Measurements from ENCODE around the gene TDRD1.

The TDRD1 gene

DNA sequence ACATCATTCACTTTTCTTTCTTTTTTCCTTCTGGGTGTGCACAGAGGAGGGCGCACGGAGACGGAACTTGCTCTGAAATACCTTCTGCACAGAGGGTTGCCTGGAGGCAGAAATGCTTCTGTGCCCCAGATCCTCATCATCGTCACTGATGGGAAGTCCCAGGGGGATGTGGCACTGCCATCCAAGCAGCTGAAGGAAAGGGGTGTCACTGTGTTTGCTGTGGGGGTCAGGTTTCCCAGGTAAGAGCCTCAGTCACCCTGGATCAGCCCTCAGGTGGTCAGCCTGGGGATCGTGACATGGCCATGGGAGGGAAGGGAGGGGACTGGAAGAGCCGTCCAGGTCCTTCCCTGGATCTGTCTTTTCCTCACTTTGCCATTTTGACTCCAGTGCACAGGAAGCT is 93.5 kb downstream of the TDRD1 start:
- ATAC-seq = no peak
- TF ChIP-seq, protein P1, sequence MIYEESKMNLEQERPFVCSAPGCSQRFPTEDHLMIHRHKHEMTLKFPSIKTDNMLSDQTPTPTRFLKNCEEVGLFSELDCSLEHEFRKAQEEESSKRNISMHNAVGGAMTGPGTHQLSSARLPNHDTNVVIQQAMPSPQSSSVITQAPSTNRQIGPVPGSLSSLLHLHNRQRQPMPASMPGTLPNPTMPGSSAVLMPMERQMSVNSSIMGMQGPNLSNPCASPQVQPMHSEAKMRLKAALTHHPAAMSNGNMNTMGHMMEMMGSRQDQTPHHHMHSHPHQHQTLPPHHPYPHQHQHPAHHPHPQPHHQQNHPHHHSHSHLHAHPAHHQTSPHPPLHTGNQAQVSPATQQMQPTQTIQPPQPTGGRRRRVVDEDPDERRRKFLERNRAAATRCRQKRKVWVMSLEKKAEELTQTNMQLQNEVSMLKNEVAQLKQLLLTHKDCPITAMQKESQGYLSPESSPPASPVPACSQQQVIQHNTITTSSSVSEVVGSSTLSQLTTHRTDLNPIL (CRISPR knock-in tag; IDR thresholded peaks at IDR 0.05; ENCODE audit: low read depth) = no peak
- TF ChIP-seq ZC3H10 (CRISPR knock-in tag; IDR thresholded peaks at IDR 0.05) (no peak), ESRRG (CRISPR knock-in tag; IDR thresholded peaks at IDR 0.05) (no peak), OSR1 (CRISPR knock-in tag; IDR thresholded peaks at IDR 0.05) (no peak), CSDC2 (CRISPR knock-in tag; IDR thresholded peaks at IDR 0.05) (no peak), GLIS3 (CRISPR knock-in tag; IDR thresholded peaks at IDR 0.05) (no peak), SNAI2 (CRISPR knock-in tag; IDR thresholded peaks at IDR 0.05) (no peak), TOX (CRISPR knock-in tag; IDR thresholded peaks at IDR 0.05; ENCODE audit: borderline replicate concordance) (no peak), ZNF565 (CRISPR knock-in tag; conservative IDR thresholded peaks at IDR 0.05; ENCODE audit: low read depth) (no peak), ZFP3 (CRISPR knock-in tag; IDR thresholded peaks at IDR 0.05) (no peak), PPARA (CRISPR knock-in tag; IDR thresholded peaks at IDR 0.05; ENCODE audit: borderline replicate concordance) (no peak), ZNF8 (CRISPR knock-in tag; IDR thresholded peaks at IDR 0.05) (no peak), ZFP30 (CRISPR knock-in tag; IDR thresholded peaks at IDR 0.05) (no peak), RARB (CRISPR knock-in tag; IDR thresholded peaks at IDR 0.05) (no peak)
- TF ChIP-seq, protein P2, sequence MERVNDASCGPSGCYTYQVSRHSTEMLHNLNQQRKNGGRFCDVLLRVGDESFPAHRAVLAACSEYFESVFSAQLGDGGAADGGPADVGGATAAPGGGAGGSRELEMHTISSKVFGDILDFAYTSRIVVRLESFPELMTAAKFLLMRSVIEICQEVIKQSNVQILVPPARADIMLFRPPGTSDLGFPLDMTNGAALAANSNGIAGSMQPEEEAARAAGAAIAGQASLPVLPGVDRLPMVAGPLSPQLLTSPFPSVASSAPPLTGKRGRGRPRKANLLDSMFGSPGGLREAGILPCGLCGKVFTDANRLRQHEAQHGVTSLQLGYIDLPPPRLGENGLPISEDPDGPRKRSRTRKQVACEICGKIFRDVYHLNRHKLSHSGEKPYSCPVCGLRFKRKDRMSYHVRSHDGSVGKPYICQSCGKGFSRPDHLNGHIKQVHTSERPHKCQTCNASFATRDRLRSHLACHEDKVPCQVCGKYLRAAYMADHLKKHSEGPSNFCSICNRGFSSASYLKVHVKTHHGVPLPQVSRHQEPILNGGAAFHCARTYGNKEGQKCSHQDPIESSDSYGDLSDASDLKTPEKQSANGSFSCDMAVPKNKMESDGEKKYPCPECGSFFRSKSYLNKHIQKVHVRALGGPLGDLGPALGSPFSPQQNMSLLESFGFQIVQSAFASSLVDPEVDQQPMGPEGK (CRISPR knock-in tag; IDR thresholded peaks at IDR 0.05; ENCODE audit: borderline replicate concordance) = no peak
- TF ChIP-seq, protein P3, sequence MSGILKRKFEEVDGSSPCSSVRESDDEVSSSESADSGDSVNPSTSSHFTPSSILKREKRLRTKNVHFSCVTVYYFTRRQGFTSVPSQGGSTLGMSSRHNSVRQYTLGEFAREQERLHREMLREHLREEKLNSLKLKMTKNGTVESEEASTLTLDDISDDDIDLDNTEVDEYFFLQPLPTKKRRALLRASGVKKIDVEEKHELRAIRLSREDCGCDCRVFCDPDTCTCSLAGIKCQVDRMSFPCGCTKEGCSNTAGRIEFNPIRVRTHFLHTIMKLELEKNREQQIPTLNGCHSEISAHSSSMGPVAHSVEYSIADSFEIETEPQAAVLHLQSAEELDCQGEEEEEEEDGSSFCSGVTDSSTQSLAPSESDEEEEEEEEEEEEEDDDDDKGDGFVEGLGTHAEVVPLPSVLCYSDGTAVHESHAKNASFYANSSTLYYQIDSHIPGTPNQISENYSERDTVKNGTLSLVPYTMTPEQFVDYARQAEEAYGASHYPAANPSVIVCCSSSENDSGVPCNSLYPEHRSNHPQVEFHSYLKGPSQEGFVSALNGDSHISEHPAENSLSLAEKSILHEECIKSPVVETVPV (CRISPR knock-in tag; IDR thresholded peaks at IDR 0.05) = no peak

DNA sequence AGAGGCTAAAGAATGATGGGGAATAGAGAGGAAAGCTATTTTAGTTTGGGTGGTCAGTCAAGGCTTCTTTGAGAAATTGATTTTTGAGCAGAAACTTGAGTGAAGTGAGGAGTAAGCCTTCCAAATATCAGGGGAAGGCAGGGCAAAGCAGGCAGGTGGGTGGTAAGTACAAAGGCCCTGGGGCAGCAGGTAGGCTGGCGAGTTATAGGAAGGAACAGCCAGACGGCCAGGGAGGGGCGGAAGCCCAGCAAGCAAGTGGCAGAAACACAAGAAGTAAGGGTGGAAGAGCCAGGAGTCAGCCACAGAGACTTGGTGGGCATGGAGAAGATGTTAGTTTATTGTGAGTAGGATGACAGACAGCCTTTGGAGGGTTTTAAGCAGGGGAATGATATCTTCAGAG is 94.8 kb downstream of the TDRD1 start:
- no peak for ATAC-seq
- no peak for TF ChIP-seq ZFP3 (CRISPR knock-in tag; IDR thresholded peaks at IDR 0.05)
- TF ChIP-seq TCF4 (CRISPR knock-in tag; IDR thresholded peaks at IDR 0.05; ENCODE audit: borderline replicate concordance) = no peak

DNA sequence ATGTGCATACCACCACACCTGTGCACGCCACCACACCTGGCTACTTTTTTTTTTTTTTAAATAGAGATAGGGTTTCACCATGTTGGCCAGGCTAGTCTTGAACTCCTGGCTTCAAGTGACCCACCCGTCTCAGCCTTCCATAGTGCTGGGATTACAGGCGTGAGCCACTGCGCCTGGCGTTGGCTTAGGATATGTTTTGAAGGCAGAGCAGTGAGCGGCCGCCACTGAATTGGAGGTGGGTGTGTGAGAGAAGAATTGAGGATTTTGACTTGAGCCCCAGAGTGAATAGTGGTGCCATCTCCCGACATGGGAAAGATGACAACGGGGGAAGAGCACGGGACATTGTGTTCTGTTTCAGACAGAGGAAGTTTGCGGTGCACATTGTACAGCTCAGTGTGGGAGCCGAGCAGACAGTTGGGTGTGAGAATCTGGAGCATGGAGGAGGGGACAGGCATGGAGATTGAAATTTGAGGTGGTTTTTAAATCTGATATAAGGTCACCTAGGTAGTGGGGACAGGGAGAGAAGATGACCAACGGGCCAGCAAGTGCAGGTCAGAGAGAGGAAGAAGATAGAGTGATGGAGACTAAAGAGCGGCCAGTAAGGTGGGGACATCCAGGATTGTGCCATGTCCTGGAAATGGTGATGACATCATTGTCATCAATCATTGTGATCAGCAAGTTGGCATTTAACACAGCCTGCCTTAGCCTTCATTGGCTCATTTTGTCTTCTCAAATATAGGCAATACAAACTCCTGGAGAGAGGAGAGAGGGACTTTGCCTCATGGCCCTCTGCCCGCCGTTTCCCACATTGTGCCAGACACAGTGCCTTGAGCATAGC is 95.7 kb downstream of the TDRD1 start:
- TF ChIP-seq, protein P1 (CRISPR knock-in tag; IDR thresholded peaks at IDR 0.05; ENCODE audit: low read depth) = no peak
- no peak for TF ChIP-seq TCF4 (CRISPR knock-in tag; IDR thresholded peaks at IDR 0.05; ENCODE audit: borderline replicate concordance)
- TF ChIP-seq, protein P2 (CRISPR knock-in tag; IDR thresholded peaks at IDR 0.05; ENCODE audit: borderline replicate concordance) = no peak
- no peak for TF ChIP-seq ZNF70 (CRISPR knock-in tag; IDR thresholded peaks at IDR 0.05)
- no peak for TF ChIP-seq PPARA (CRISPR knock-in tag; IDR thresholded peaks at IDR 0.05; ENCODE audit: borderline replicate concordance)
- TF ChIP-seq RARB (CRISPR knock-in tag; IDR thresholded peaks at IDR 0.05) = no peak
- ATAC-seq = no peak

DNA sequence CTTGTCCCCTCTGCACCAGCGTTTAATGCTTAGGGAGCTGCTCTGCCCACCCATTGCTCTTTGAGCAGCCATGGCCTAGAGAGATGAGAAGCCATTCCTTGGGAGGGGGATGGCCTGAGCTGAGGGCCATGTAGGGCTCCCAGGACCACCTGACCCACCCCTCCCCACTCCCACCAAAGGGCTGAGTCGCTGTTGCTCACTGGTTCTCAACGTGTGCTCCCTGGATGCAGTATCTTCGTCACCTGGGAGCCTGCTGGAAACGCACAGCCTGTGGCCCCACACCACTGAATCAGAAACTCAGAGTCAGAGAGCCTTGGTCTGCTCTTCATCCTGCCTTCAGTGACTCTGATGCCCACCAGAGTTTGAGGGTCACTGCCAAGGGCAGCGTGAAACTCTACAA is 96.9 kb downstream of the TDRD1 start:
- no peak for ATAC-seq
- no peak for TF ChIP-seq ZFP3 (CRISPR knock-in tag; IDR thresholded peaks at IDR 0.05)
- TF ChIP-seq, protein P4, sequence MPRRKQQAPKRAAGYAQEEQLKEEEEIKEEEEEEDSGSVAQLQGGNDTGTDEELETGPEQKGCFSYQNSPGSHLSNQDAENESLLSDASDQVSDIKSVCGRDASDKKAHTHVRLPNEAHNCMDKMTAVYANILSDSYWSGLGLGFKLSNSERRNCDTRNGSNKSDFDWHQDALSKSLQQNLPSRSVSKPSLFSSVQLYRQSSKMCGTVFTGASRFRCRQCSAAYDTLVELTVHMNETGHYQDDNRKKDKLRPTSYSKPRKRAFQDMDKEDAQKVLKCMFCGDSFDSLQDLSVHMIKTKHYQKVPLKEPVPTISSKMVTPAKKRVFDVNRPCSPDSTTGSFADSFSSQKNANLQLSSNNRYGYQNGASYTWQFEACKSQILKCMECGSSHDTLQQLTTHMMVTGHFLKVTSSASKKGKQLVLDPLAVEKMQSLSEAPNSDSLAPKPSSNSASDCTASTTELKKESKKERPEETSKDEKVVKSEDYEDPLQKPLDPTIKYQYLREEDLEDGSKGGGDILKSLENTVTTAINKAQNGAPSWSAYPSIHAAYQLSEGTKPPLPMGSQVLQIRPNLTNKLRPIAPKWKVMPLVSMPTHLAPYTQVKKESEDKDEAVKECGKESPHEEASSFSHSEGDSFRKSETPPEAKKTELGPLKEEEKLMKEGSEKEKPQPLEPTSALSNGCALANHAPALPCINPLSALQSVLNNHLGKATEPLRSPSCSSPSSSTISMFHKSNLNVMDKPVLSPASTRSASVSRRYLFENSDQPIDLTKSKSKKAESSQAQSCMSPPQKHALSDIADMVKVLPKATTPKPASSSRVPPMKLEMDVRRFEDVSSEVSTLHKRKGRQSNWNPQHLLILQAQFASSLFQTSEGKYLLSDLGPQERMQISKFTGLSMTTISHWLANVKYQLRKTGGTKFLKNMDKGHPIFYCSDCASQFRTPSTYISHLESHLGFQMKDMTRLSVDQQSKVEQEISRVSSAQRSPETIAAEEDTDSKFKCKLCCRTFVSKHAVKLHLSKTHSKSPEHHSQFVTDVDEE (CRISPR knock-in tag; IDR thresholded peaks at IDR 0.05) = no peak
- no peak for TF ChIP-seq PPARA (CRISPR knock-in tag; IDR thresholded peaks at IDR 0.05; ENCODE audit: borderline replicate concordance)
- no peak for TF ChIP-seq ZNF8 (CRISPR knock-in tag; IDR thresholded peaks at IDR 0.05)
- TF ChIP-seq ZC3H10 (CRISPR knock-in tag; IDR thresholded peaks at IDR 0.05) = no peak
- no peak for TF ChIP-seq TOX (CRISPR knock-in tag; IDR thresholded peaks at IDR 0.05; ENCODE audit: borderline replicate concordance)
- no peak for TF ChIP-seq ARNTL (CRISPR knock-in tag; IDR thresholded peaks at IDR 0.05; ENCODE audit: borderline replicate concordance, low read depth)
- TF ChIP-seq, protein P2 (CRISPR knock-in tag; IDR thresholded peaks at IDR 0.05; ENCODE audit: borderline replicate concordance) = no peak
- no peak for TF ChIP-seq OSR1 (CRISPR knock-in tag; IDR thresholded peaks at IDR 0.05)

All from SK-N-SH treated with all-trans-retinoic acid at 6 μM for 48 hours (cell line).